A172 (cell line): ENCODE measurements around the gene CNTN4. TPM values are rescaled to one million over a fixed set of nuclear protein-coding genes. Genes with fewer than 3 reads are reported as not detected.

Source experiments
- DNase-seq: peaks from one replicate; pipeline ENCODE4 v3.0.0-alpha.2; 2015; ENCODE audit warnings: low spot score
- total RNA-seq: library from RNA; depleted of rRNA; stranded (reverse); fragments of >200 nt; shearing (Covaris generic); gene quantifications from 2 replicates; pipeline ENCODE4 v1.2.3, GENCODE V29; 2014

The CNTN4 gene
- total RNA-seq, 1 experiment from 2014 or later: not detected

DNA sequence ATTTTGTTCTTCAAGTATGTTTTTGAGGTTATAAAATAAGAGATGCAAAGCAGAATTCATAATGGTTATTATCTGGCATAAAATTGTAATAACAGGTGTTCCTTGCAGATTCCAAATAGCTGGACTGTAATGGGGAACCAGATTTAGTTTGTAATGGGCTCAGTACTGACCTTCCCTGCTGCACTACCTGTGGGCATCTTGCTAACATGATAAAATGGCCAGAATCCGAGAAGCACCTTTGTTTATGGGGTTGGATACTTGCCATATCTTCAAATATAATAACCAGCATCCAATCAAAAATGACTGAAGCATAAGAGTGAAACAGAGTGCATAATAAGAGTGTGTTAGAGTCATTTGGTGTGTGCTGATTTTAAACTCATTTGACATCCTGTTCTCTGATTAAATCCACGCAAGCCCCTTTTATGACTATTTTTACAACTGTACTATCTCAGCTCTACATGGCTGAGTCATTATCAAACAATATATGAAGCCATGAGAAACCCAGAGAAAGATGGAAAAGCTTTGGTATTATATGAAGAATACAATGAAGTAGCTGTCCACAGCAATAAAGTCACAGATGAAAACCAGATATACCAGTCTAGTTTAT lies 292.4 kb downstream of the CNTN4 start:
- no peak for DNase-seq

GRCh38 chr3:2391896-2392295 lies 293.2 kb downstream of the CNTN4 start:
- no peak for DNase-seq

- no peak for DNase-seq
Observed at GRCh38 chr3:2392981-2393380, 294.3 kb downstream of the CNTN4 start.

GRCh38 chr3:2415083-2415482 lies 316.4 kb downstream of the CNTN4 start:
- DNase-seq: no peak

DNA sequence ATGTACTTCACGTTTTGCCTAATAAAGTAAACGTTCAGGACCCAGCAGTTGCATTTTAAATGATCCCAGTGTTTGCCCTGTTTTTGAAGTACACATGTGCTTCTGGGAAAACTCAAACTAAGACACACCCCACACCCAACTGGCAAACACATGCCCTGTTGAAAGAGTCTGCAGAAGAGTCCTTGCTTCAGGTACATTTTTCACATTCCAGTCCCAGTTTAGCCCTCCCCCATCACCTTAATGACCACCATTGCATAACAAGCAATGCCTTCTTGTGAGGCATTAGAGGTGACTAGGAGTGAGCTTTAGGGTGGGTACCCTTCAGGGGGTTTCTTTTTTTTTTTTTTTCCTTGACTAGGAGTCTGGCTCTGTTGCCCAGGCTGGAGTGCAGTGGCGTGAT lies 322.3 kb downstream of the CNTN4 start:
- DNase-seq: no peak

DNA sequence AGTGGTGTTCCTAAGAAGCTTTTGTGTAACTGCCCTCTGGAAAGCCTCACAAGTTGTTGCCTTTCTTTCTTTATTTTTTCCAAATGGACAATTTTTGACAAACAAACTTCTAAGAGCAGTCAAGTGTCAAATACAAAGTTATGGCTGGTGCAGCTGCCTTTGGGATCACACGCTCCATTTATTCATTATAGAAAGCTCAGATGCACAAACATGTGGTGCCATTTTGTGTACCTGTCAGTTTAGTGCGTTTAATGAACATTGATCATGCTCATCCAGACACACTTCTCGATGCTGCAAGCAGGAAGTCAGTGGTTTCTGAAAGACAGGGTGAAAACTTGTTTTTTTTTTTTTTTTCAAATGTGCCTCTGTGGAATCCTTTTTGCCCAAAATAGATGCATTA lies 324.5 kb downstream of the CNTN4 start:
- DNase-seq: no peak

DNA sequence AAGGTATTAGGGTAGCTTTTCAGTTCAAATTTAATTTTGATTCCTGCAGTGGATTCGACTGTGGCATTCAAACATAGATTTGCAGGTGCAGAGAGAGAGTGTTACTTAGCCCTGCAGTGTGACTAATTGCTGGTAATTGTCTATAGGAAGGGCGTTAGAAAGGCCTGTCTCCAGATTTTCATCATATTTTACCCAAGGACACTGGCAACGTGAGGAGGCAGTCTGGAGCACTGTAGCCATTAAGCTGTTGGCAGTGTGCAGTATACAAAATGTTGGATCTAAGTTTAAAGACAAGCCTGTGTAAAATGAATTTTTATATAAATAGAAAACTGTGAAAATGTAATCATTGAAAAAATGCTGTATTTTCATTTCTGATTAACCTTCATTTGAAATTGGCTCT lies 342.9 kb downstream of the CNTN4 start:
- no peak for DNase-seq

DNA sequence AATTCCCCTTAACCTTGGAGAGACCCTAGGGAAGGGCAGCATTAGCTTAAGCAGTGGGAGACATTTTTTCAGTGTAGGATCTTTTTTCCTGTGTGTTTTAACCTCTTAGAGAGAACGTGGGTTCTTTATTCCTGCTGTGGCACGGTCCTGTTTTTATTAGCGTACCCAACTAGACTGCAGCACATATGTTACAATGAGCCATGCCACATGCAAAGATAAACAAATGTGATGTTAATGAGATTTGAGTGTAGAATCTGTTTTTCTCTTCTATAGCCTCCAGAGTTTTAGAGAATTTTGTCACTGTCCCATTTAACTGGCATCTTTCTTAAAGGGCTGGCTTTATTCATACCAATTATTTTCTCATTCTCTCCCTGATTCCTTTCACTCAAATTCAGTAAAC lies 347.5 kb downstream of the CNTN4 start:
- no peak for DNase-seq

DNA sequence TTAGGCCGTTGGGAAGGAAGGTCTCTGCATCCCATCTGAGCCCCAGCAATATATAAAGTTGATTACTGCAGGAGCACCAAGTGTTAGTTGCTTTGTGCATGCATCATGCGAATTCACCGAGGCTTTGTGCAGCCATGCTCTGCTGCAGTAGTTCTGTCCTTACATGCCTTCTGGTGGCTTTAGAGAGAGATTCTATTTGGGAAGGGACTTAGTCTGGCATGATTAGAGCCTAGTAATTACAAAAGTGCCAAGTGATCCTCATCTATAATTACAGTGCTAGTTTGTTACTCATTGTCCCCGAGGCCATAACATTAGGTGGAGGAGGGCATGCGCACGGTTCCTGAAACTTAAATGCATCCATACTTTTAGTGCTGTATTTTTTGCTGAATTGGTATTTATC lies 353.6 kb downstream of the CNTN4 start:
- no peak for DNase-seq

DNA sequence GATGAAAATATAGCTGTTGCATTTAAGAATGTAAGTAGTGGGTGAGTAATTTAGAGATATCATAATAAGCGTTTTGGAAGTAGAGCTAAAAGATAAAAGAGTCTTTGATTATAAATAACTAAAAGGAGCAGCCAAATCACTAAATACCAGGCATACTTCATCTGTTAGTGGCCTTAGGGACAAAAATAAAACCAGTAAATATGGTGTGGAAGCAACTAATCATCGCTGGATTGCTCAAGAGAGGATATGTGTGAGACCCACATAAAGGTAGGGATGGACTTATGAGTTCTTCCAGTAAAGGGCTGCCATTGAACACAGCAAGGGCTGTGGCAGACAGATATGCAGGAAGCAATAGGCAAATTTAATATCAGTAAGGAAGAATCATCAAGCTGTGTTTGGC lies 356.2 kb downstream of the CNTN4 start:
- DNase-seq: no peak

- DNase-seq: no peak
Observed at GRCh38 chr3:2456788-2457187, 358.1 kb downstream of the CNTN4 start.

DNA sequence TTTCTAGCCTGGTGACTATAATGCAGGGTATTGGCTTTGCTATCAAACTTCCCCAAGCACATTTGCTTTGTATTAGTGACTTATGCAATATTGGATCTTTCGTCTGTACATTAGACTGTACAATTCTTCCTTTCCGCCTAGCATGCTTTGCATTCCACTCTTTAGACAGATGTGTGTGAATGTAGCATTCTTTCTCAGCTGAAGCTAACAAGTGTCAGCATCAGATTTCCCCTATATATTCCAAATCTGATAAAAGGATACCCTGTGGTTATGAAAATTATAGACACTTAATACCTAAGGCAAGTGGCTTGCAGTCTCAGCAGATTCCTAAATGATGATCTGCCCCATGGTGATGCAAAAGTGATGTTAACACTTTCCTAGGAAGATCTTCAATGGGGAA lies 360.1 kb downstream of the CNTN4 start:
- no peak for DNase-seq

GRCh38 chr3:2465842-2466241 lies 367.2 kb downstream of the CNTN4 start:
- no peak for DNase-seq

- no peak for DNase-seq
Observed at GRCh38 chr3:2468816-2469215, 370.1 kb downstream of the CNTN4 start.

DNA sequence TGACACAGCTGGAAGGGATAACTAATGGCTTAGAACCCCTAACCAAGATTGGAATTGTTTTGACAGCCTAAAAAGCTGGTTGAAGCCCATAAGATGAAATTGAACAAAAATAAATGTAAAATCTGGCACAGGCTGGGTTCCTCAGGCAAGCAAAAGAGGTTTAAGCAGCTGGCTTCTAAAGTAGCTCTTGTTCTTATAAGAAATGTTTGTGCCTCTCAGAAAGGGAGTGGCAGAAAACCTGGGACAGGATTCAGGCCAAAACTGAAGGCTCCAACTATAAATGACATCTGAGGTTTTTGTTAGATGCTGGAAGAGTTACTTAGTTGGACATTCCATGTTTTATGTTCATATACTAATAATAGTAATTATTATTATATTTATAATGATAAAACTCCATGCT lies 378.3 kb downstream of the CNTN4 start:
- no peak for DNase-seq

GRCh38 chr3:2477620-2478019 lies 379.0 kb downstream of the CNTN4 start:
- DNase-seq: no peak

GRCh38 chr3:2484162-2485026 lies 385.7 kb downstream of the CNTN4 start:
- DNase-seq: no peak

- no peak for DNase-seq
Observed at GRCh38 chr3:2485027-2485375, 386.3 kb downstream of the CNTN4 start.

DNA sequence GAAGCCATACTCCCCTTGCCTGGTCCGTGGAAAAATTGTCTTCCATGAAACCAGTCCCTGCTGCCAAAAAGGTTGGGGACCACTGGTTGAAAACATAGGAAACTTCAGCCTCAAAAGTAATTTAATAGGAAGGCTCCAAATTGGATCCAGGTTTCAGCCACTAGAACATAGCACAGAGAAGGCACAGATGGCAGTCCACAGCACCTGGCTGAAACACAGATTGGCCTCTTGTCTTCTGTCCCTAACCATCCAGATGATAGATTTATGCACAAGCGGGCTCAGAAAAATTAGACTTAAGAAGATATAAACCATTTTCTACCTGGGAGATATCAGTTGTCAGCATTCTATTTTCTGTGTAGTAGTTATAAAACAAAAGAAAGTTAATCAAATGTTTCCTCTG lies 397.1 kb downstream of the CNTN4 start:
- no peak for DNase-seq

DNA sequence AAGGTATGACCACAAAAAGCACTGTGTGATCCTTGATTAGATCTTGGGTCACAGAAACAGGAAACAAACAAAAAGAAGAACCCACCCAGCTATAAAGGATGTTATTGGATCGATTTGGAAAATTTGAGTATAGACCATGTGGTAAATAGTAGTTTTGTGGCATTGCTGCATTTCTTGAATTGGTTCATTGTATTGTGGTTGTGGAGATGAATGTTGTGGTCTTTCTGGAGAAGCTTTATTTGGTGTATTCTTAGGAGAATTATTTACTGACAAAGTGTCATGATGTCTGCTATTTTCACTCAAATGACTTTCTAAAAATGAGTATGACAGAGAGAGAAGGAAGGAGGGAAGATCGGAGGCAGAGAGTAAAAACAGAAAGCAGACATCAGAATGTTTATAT lies 406.2 kb downstream of the CNTN4 start:
- no peak for DNase-seq

GRCh38 chr3:2506776-2507175 lies 408.1 kb downstream of the CNTN4 start:
- DNase-seq: no peak

GRCh38 chr3:2510591-2511145 lies 412.0 kb downstream of the CNTN4 start:
- no peak for DNase-seq

- no peak for DNase-seq
Observed at GRCh38 chr3:2511356-2511755, 412.7 kb downstream of the CNTN4 start.
